Astrocyte of the spinal cord (primary cell): ENCODE measurements around the gene SNX25.

Experiments
- DNase-seq: peaks from one replicate; pipeline ENCODE4 v3.0.0; 2011; ENCODE audit warnings: low read depth, low spot score
- H3K4me3 ChIP-seq: 2 replicates; pipeline ENCODE4 v1.5.1; 2011; ENCODE audit warnings: low read depth, mild to moderate bottlenecking, low read length, moderate library complexity
- CTCF ChIP-seq: IDR thresholded peaks from 2 replicates; pipeline ENCODE4 v1.5.1; 2012; ENCODE audit warnings: low read depth, mild to moderate bottlenecking, low read length, inconsistent platforms
- in situ Hi-C: cut with HindIII; loops from 2 replicates; pipeline ENCODE4 v1.10.0; 2017; ENCODE audit warnings: low sequenced_read_pairs

Gene SNX25

GRCh38 chr4:185395956-185396723 is 186.7 kb downstream of the SNX25 start:
- peak overlapping the region; percentile 73 for H3K4me3 ChIP-seq
- no peak for TF ChIP-seq CTCF
- in situ Hi-C loops = no loop called here
- peak; percentile 99 for DNase-seq

- peak; percentile 69 for DNase-seq
- TF ChIP-seq CTCF = no peak
- in situ Hi-C loops = no loop called here
- peak within 1 kb of the TSS; percentile 73 for H3K4me3 ChIP-seq
Observed at GRCh38 chr4:185396724-185397385, 187.5 kb downstream of the SNX25 start, which contains the start of gene ANKRD37. Gene ANKRD37, plus strand, starts transcription at chr4:185396841. Its CDS starts 83 bp downstream, at chr4:185396924.

GRCh38 chr4:185398618-185399017 is 189.2 kb downstream of the SNX25 start:
- in situ Hi-C loops = no loop called here
- no peak overlapping the region for H3K4me3 ChIP-seq
- no peak for TF ChIP-seq CTCF
- DNase-seq = no peak

GRCh38 chr4:185399466-185399865 is 190.1 kb downstream of the SNX25 start:
- in situ Hi-C loops = no loop called here
- TF ChIP-seq CTCF = no peak
- no peak for DNase-seq
- no peak overlapping the region for H3K4me3 ChIP-seq

- in situ Hi-C loops = no loop called here
- no peak overlapping the region for H3K4me3 ChIP-seq
- no peak for TF ChIP-seq CTCF
- DNase-seq = no peak
Observed at GRCh38 chr4:185404031-185404430, 194.6 kb downstream of the SNX25 start.

GRCh38 chr4:185405296-185405999 is 196.1 kb downstream of the SNX25 start:
- H3K4me3 ChIP-seq = no peak overlapping the region
- in situ Hi-C loops = no loop called here
- no peak for TF ChIP-seq CTCF
- no peak for DNase-seq
